A549 (cell line): Measurements from ENCODE around the gene KRT3.

Source experiments
- BHLHE40 ChIP-seq: IDR thresholded peaks from 2 replicates; pipeline ENCODE4 v1.6.1; 2012; ENCODE audit warnings: low read depth, low read length, inconsistent platforms
- CEBPB ChIP-seq, 2 experiments: fragments of >200 bp in 1 of 2; sonication (Bioruptor Twin) in 1 of 2; formaldehyde crosslinking in 1 of 2; IDR thresholded peaks; 2 replicates each; pipeline ENCODE4 v1.6.1; 2012 to 2016
- HMGXB4 ChIP-seq: fragments of 250-450 bp; sonication (Bioruptor Pico); IDR thresholded peaks from 2 replicates; pipeline ENCODE4 v1.5.0; 2021; ENCODE audit warnings: mild to moderate bottlenecking, moderate library complexity, borderline replicate concordance
- HOXA7 ChIP-seq: fragments of 250-450 bp; sonication (Bioruptor Pico); IDR thresholded peaks from 2 replicates; pipeline ENCODE4 v1.5.0; 2020; ENCODE audit warnings: mild to moderate bottlenecking, moderate library complexity
- NPAS2 ChIP-seq: fragments of 250-450 bp; sonication (Bioruptor Pico); IDR thresholded peaks from 2 replicates; pipeline ENCODE4 v1.8.0; 2022; ENCODE audit warnings: mild to moderate bottlenecking, moderate library complexity, borderline replicate concordance
- POLR2A ChIP-seq: IDR thresholded peaks from 2 replicates; pipeline ENCODE4 v1.6.1; 2012; ENCODE audit warnings: mild to moderate bottlenecking, low read length
- RAD21 ChIP-seq, 2 experiments: fragments of >200 bp in 1 of 2; sonication (Bioruptor Twin) in 1 of 2; formaldehyde crosslinking in 1 of 2; IDR thresholded peaks in 1 of 2; conservative IDR thresholded peaks in 1 of 2; 2 replicates in 1 of 2; 3 replicates in 1 of 2; pipeline ENCODE4 v1.6.1; 2012 to 2018; ENCODE audit warnings: inconsistent platforms in 1 of 2
- RCOR1 ChIP-seq: fragments of 150-350 bp; IDR thresholded peaks from 2 replicates; pipeline ENCODE4 v1.6.1; 2014; ENCODE audit warnings: antibody characterized with exemption, low read length, low read depth
- REST ChIP-seq: fragments of 200-600 bp; sonication (generic); IDR thresholded peaks from 2 replicates; pipeline ENCODE4 v1.6.1; 2016; ENCODE audit warnings: antibody characterized with exemption, mild to moderate bottlenecking, moderate library complexity
- TF ChIP-seq, protein P1 (sequence below): fragments of >200 bp; sonication (Bioruptor Twin); formaldehyde crosslinking; IDR thresholded peaks from 3 replicates; pipeline ENCODE4 v1.5.1; 2016

- TF ChIP-seq, protein P1, sequence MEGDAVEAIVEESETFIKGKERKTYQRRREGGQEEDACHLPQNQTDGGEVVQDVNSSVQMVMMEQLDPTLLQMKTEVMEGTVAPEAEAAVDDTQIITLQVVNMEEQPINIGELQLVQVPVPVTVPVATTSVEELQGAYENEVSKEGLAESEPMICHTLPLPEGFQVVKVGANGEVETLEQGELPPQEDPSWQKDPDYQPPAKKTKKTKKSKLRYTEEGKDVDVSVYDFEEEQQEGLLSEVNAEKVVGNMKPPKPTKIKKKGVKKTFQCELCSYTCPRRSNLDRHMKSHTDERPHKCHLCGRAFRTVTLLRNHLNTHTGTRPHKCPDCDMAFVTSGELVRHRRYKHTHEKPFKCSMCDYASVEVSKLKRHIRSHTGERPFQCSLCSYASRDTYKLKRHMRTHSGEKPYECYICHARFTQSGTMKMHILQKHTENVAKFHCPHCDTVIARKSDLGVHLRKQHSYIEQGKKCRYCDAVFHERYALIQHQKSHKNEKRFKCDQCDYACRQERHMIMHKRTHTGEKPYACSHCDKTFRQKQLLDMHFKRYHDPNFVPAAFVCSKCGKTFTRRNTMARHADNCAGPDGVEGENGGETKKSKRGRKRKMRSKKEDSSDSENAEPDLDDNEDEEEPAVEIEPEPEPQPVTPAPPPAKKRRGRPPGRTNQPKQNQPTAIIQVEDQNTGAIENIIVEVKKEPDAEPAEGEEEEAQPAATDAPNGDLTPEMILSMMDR: no peak
- no peak for TF ChIP-seq POLR2A
- no peak for TF ChIP-seq NPAS2
- TF ChIP-seq BHLHE40: no peak
- TF ChIP-seq RAD21 (conservative IDR thresholded peaks at IDR 0.05 in 1 of 2, IDR thresholded peaks at IDR 0.05 in 1 of 2): no peak
- no peak for TF ChIP-seq RCOR1
- no peak for TF ChIP-seq REST
- TF ChIP-seq CEBPB (IDR thresholded peaks at IDR 0.05): no peak
- TF ChIP-seq HOXA7: no peak
- TF ChIP-seq HMGXB4 (CRISPR knock-in tag): no peak
Measured at GRCh38 chr12:52759218-52759617, 36.7 kb downstream of the KRT3 start.
